ENCODE results near the gene ISOC2.
A peak's percentile ranks its signal among the peaks of the same experiment; 100 is the strongest.

Gene ISOC2

GRCh38 chr19:55461259-55461973, at the start of gene ISOC2:
Gene ISOC2, minus strand, starts transcription at chr19:55461642. Its CDS starts 5,156 bp downstream, at chr19:55456486.
- no peaks in the 10 kb centered on the region for H3K9me3 ChIP-seq (ENCODE audit: low read depth, low read length)
- H3K4me3 ChIP-seq: peak within 1 kb of the TSS; percentile 89
- peak within 1 kb of the TSS; percentile 91 for H3K9ac ChIP-seq (ENCODE audit: insufficient read length)
- DNase-seq (ENCODE audit: low read depth, low spot score): peak; percentile 96
- no peaks in the 10 kb centered on the region for H3K36me3 ChIP-seq (ENCODE audit: insufficient read depth, low read length)
- TF ChIP-seq EZH2 (IDR thresholded peaks at IDR 0.05) (no peak), POLR2AphosphoS5 (IDR thresholded peaks at IDR 0.05; ENCODE audit: borderline replicate concordance, low read depth, low read length) (peak; percentile 46; the same call in 1 of the 2 replicates)
- peak within 1 kb of the TSS; percentile 85 for H3K27ac ChIP-seq

DNA sequence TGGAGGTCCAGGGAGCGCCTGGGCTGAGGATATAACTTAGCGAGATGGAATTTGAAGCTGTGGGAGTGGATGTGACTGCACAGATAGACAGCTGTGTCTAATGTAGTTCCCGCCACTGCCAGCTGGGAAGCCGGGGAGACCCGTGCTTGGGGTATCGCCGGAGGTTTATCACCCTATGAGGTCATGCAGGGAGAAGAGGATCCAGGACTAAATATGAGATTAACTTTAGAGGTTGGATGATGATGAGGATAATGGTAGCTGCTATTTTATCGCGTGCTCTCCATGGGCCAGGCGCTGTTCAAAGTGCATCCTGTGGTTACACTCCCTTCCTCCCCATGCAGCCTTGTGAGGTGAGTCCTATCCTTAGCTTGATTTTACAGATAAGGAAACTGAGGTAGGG, 46.7 kb upstream of the ISOC2 start:
- no peaks in the 10 kb centered on the region for H3K36me3 ChIP-seq (ENCODE audit: insufficient read depth, low read length)
- H3K9ac ChIP-seq (ENCODE audit: insufficient read length): no peak overlapping the region

GRCh38 chr19:55504981-55505380, 43.5 kb upstream of the ISOC2 start:
- TF ChIP-seq EZH2 (IDR thresholded peaks at IDR 0.05): no peak
- no peak for TF ChIP-seq FOXP2 (optimal IDR thresholded peaks at IDR 0.05; ENCODE audit: control extremely low read depth, extremely low read length, insufficient read depth)
- no peak for TF ChIP-seq POLR2AphosphoS5 (IDR thresholded peaks at IDR 0.05; ENCODE audit: borderline replicate concordance, low read depth, low read length)
- no peak overlapping the region for H3K9ac ChIP-seq (ENCODE audit: insufficient read length)
- DNase-seq (ENCODE audit: low read depth, low spot score): no peak

More for the DNA sequence above, 46.7 kb upstream of the ISOC2 start:
- H3K27ac ChIP-seq: no peak overlapping the region
- no peak for DNase-seq (ENCODE audit: low read depth, low spot score)
- TF ChIP-seq FOXP2 (optimal IDR thresholded peaks at IDR 0.05; ENCODE audit: control extremely low read depth, extremely low read length, insufficient read depth) (no peak), EZH2 (IDR thresholded peaks at IDR 0.05) (no peak), POLR2AphosphoS5 (IDR thresholded peaks at IDR 0.05; ENCODE audit: borderline replicate concordance, low read depth, low read length) (no peak)
- H3K4me3 ChIP-seq: no peak overlapping the region
- H3K9me3 ChIP-seq (ENCODE audit: low read depth, low read length): no peaks in the 10 kb centered on the region

DNA sequence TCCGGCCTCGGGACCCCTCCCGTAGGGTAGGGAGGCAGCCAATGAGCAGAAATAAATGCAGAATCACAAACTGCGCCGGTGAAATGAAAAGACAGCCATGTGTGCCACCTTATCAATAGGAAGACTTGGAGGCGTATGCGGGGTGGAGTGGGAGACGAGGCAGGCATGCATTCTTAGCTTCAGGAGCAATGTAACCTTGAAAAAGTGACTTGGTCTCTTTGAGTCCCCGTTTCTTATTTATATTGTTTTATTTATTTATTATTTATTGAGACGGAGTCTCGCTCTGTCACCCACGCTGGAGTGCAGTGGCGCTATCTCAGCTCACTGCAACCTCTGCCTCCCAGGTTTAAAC, 42.8 kb upstream of the ISOC2 start:
- H3K9me3 ChIP-seq (ENCODE audit: low read depth, low read length): no peaks in the 10 kb centered on the region
- H3K4me3 ChIP-seq: peak overlapping the region; percentile 75
- DNase-seq (ENCODE audit: low read depth, low spot score): no peak
- no peak overlapping the region for H3K9ac ChIP-seq (ENCODE audit: insufficient read length)
- no peaks in the 10 kb centered on the region for H3K36me3 ChIP-seq (ENCODE audit: insufficient read depth, low read length)
- H3K27ac ChIP-seq: no peak overlapping the region
- no peak for TF ChIP-seq EZH2 (IDR thresholded peaks at IDR 0.05)
- no peak for TF ChIP-seq POLR2AphosphoS5 (IDR thresholded peaks at IDR 0.05; ENCODE audit: borderline replicate concordance, low read depth, low read length)
- TF ChIP-seq FOXP2 (optimal IDR thresholded peaks at IDR 0.05; ENCODE audit: control extremely low read depth, extremely low read length, insufficient read depth): no peak

More at GRCh38 chr19:55504981-55505380, 43.5 kb upstream of the ISOC2 start:
- H3K9me3 ChIP-seq (ENCODE audit: low read depth, low read length): no peaks in the 10 kb centered on the region
- H3K36me3 ChIP-seq (ENCODE audit: insufficient read depth, low read length): no peaks in the 10 kb centered on the region
- no peak overlapping the region for H3K4me3 ChIP-seq
- H3K27ac ChIP-seq: no peak overlapping the region

- Histone ChIP-seq H3K4me3 (peak overlapping the region; percentile 75), H3K36me3 (ENCODE audit: insufficient read depth, low read length) (no peaks in the 10 kb centered on the region), H3K27ac (no peak overlapping the region), H3K9ac (ENCODE audit: insufficient read length) (no peak overlapping the region), H3K9me3 (ENCODE audit: low read depth, low read length) (no peaks in the 10 kb centered on the region)
- peak; percentile 44 for DNase-seq (ENCODE audit: low read depth, low spot score)
- TF ChIP-seq FOXP2 (optimal IDR thresholded peaks at IDR 0.05; ENCODE audit: control extremely low read depth, extremely low read length, insufficient read depth) (peak; percentile 35), POLR2AphosphoS5 (IDR thresholded peaks at IDR 0.05; ENCODE audit: borderline replicate concordance, low read depth, low read length) (no peak)
Observed at GRCh38 chr19:55503502-55504251, 42.2 kb upstream of the ISOC2 start.

GRCh38 chr19:55503157-55503501, 41.7 kb upstream of the ISOC2 start:
- Histone ChIP-seq H3K4me3 (no peak overlapping the region), H3K36me3 (ENCODE audit: insufficient read depth, low read length) (no peaks in the 10 kb centered on the region), H3K9ac (ENCODE audit: insufficient read length) (no peak overlapping the region), H3K27ac (no peak overlapping the region), H3K9me3 (ENCODE audit: low read depth, low read length) (no peaks in the 10 kb centered on the region)
- TF ChIP-seq FOXP2 (optimal IDR thresholded peaks at IDR 0.05; ENCODE audit: control extremely low read depth, extremely low read length, insufficient read depth) (no peak), EZH2 (IDR thresholded peaks at IDR 0.05) (no peak), POLR2AphosphoS5 (IDR thresholded peaks at IDR 0.05; ENCODE audit: borderline replicate concordance, low read depth, low read length) (no peak)
- DNase-seq (ENCODE audit: low read depth, low spot score): no peak

DNA sequence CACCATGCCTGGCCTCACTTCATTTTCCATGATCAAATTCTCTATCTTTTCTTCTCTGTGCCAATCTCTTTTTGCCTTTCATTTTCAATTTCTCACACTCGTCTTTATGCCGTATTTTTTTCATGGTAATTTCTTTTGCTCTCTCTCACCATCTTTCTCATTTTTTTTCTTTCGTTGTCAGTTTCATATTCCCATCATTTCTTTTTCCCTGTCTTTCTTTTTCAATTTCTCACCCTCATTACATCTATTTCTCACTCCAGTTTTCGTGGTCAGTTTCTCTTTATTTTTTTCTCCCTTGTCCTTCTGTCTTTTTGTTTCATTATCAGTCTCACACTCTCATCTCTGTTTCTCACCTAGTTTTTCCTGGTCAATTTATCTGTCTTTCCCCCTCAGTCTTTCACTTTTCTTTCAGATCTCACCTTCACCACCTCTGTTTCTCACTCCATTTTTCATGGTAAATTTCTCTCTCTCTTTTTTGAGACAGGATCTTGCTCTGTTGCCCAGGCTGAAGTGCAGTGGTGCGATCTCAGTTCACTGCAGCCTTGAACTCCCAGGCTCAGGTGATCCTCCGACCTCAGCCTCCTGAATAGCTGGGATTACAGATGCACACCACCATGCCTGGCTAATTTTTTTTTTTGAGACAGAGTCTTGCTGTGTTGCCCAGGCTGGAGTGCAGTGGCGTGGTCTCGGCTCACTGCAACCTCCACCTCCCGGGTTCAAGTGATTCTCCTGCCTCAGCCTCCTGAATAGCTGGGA, 40.9 kb upstream of the ISOC2 start:
- DNase-seq (ENCODE audit: low read depth, low spot score): no peak
- Histone ChIP-seq H3K4me3 (no peak overlapping the region), H3K9me3 (ENCODE audit: low read depth, low read length) (no peaks in the 10 kb centered on the region), H3K36me3 (ENCODE audit: insufficient read depth, low read length) (no peaks in the 10 kb centered on the region), H3K27ac (no peak overlapping the region), H3K9ac (ENCODE audit: insufficient read length) (no peak overlapping the region)
- TF ChIP-seq EZH2 (IDR thresholded peaks at IDR 0.05) (no peak), POLR2AphosphoS5 (IDR thresholded peaks at IDR 0.05; ENCODE audit: borderline replicate concordance, low read depth, low read length) (no peak), FOXP2 (optimal IDR thresholded peaks at IDR 0.05; ENCODE audit: control extremely low read depth, extremely low read length, insufficient read depth) (no peak)

DNA sequence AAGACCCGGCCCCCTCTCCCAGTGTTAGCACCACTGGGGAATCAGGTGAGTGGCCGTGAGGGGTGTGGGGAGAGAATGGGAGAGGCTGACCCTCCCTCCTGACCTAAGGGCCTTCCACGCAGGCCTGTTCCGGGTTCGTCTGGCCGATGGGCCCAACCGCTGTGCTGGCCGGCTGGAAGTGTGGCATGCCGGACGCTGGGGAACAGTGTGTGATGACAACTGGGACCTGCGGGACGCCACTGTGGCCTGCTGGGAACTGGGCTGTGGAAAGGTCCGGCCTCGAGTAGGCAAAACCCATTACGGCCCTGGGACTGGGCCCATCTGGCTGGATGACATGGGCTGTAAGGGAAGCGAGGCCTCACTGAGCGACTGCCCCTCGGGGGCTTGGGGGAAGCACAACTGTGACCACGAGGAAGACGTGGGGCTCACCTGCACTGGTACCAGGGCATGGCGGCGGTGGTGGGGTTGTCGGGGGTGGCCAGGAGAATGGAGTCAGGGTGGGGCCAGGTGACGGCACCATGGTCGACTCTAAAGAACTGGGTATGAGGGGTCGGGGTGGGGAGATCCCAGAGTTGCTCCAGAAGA, 39.0 kb upstream of the ISOC2 start:
- Histone ChIP-seq H3K36me3 (ENCODE audit: insufficient read depth, low read length) (no peaks in the 10 kb centered on the region), H3K4me3 (no peak overlapping the region), H3K27ac (no peak overlapping the region), H3K9me3 (ENCODE audit: low read depth, low read length) (no peaks in the 10 kb centered on the region), H3K9ac (ENCODE audit: insufficient read length) (no peak overlapping the region)
- DNase-seq (ENCODE audit: low read depth, low spot score): no peak
- TF ChIP-seq EZH2 (IDR thresholded peaks at IDR 0.05) (no peak), POLR2AphosphoS5 (IDR thresholded peaks at IDR 0.05; ENCODE audit: borderline replicate concordance, low read depth, low read length) (no peak)

Measured in SK-N-MC (cell line).